HG03521 (cell line): ENCODE measurements around the gene EFCAB13.
"Not testable (repeated sequence)": the region's sequence is repeated elsewhere in the genome, so short reads cannot be mapped to it uniquely, and the experiment has no call there.

Source experiments
- ATAC-seq: cut with Tn5 transposase; IDR thresholded peaks from one replicate; pipeline ENCODE4 v1.9.1; 2021; ENCODE audit warnings: mild to moderate bottlenecking, moderate library complexity; ENCODE audit not compliant: unreplicated experiment

Gene EFCAB13

GRCh38 chr17:47325176-47325575 lies 1.4 kb downstream of the EFCAB13 start:
- no peak for ATAC-seq

- ATAC-seq, result no peak
Observed at GRCh38 chr17:47330548-47330947, 6.8 kb downstream of the EFCAB13 start.

GRCh38 chr17:47332287-47332686 lies 8.5 kb downstream of the EFCAB13 start:
- ATAC-seq, result no peak

GRCh38 chr17:47335101-47335936 lies 11.6 kb downstream of the EFCAB13 start:
- no peak for ATAC-seq

- no peak for ATAC-seq
Observed at GRCh38 chr17:47338026-47338425, 14.3 kb downstream of the EFCAB13 start.

- ATAC-seq, result no peak
Observed at GRCh38 chr17:47352848-47353247, 29.1 kb downstream of the EFCAB13 start.

- ATAC-seq, result no peak
Observed at GRCh38 chr17:47358652-47359051, 34.9 kb downstream of the EFCAB13 start.

GRCh38 chr17:47363171-47363570 lies 39.4 kb downstream of the EFCAB13 start:
- no peak for ATAC-seq

- no peak for ATAC-seq
Observed at GRCh38 chr17:47367257-47367656, 43.5 kb downstream of the EFCAB13 start.

- no peak for ATAC-seq
Observed at GRCh38 chr17:47368262-47368661, 44.5 kb downstream of the EFCAB13 start.

- ATAC-seq, result not testable (repeated sequence)
Observed at GRCh38 chr17:47370899-47371298, 47.1 kb downstream of the EFCAB13 start.

- no peak for ATAC-seq
Observed at GRCh38 chr17:47373002-47373401, 49.2 kb downstream of the EFCAB13 start.

- ATAC-seq, result no peak
Observed at GRCh38 chr17:47376247-47376646, 52.5 kb downstream of the EFCAB13 start.

GRCh38 chr17:47388825-47389224 lies 65.1 kb downstream of the EFCAB13 start:
- no peak for ATAC-seq

GRCh38 chr17:47397532-47398128 lies 73.9 kb downstream of the EFCAB13 start:
- ATAC-seq, result not testable (repeated sequence)

GRCh38 chr17:47400333-47400732 lies 76.6 kb downstream of the EFCAB13 start:
- no peak for ATAC-seq

- no peak for ATAC-seq
Observed at GRCh38 chr17:47401100-47401499, 77.3 kb downstream of the EFCAB13 start.

GRCh38 chr17:47404006-47404405 lies 80.3 kb downstream of the EFCAB13 start:
- ATAC-seq, result no peak

GRCh38 chr17:47404875-47405274 lies 81.1 kb downstream of the EFCAB13 start:
- no peak for ATAC-seq

- ATAC-seq, result no peak
Observed at GRCh38 chr17:47413872-47414271, 90.1 kb downstream of the EFCAB13 start.

- ATAC-seq, result no peak
Observed at GRCh38 chr17:47414612-47415011, 90.9 kb downstream of the EFCAB13 start.
